ENCODE results near the gene APOL5. TPM values are rescaled to one million over a fixed set of nuclear protein-coding genes. Genes with fewer than 3 reads are reported as not detected.

APOL5 gene
- total RNA-seq, 1 donor from 2014 or later = not detected

Other genes starting within 250 kb of the APOL5 start
- 1.6 TPM for gene RASD2, start 177.0 kb upstream of the APOL5 start, total RNA-seq
- gene MB, start 100.5 kb upstream of the APOL5 start, total RNA-seq = 0.55 TPM
- gene APOL6, start 69.4 kb upstream of the APOL5 start, total RNA-seq = 99.8 TPM